Measurements from ENCODE around the gene MYZAP. TPM values are rescaled to one million over a fixed set of nuclear protein-coding genes. Genes with fewer than 3 reads are reported as not detected.

Gene MYZAP
- total and polyA plus RNA-seq, 2 of the 13 experiments (the other 11 are each of a cell fraction or from before 2014, with no cell fraction given): not detected

GRCh38 chr15:57549935-57550334 lies 41.8 kb upstream of the MYZAP start:
- no peak overlapping the region for H3K4me2 ChIP-seq (ENCODE audit: low read depth, low read length)
- in situ Hi-C loops (cut with HindIII; ENCODE audit: extremely low pct_ligation_motif_present, low pct_unique_long_range_greater_than_20kb): loop anchor here (25.0 kb wide), 3 partner anchors 388 to 1063 kb away; no protein-coding TSS in a partner anchor
- CTCF ChIA-PET (ENCODE audit: low intra/inter-chr PET ratio, low total read pairs): no interaction called here
- POLR2A ChIA-PET: no interaction called here
- H3K36me3 ChIP-seq (replicated peaks in 1 of 2; ENCODE audit: control insufficient read depth in 1 of 2, insufficient read depth in 2 of 2, low read length in 2 of 2): peaks cover 6 to 17% of the 10 kb centered on the region in 2 experiments; a peak in 4 of 5 replicates
- H3K79me2 ChIP-seq (ENCODE audit: insufficient read depth, low read length): no peaks in the 10 kb centered on the region
- peaks cover 23% of the 10 kb centered on the region for H3K4me1 ChIP-seq (ENCODE audit: insufficient read depth, low read length)
- intact Hi-C loops (cut with micrococcal nuclease; ENCODE audit: unreplicated experiment): no loop called here
- DNase-seq (ENCODE audit: low spot score) (no peak), FAIRE-seq (no peak), ATAC-seq (no peak)
- BruUV-seq (replicated peaks): no TSS peak
- H3K27me3 ChIP-seq (ENCODE audit: control insufficient read depth in 1 of 2, insufficient read depth in 2 of 2, low read length in 2 of 2): no peaks in the 10 kb centered on the region
- H3K9ac ChIP-seq (ENCODE audit: insufficient read depth, low read depth, low read length): no peak overlapping the region
- H3K4me3 ChIP-seq (replicated peaks in 1 of 3; ENCODE audit: insufficient read depth in 1 of 3, low read depth in 2 of 3, low read length in 3 of 3): no peak overlapping the region
- no peaks in the 10 kb centered on the region for H3K9me3 ChIP-seq (ENCODE audit: low read length)
- no peaks in the 10 kb centered on the region for H4K20me1 ChIP-seq (ENCODE audit: insufficient read depth, low read length)
- H3K27ac ChIP-seq (ENCODE audit: extremely low read length, insufficient read depth, low read length): no peak overlapping the region
- no peak overlapping the region for H2AFZ ChIP-seq (ENCODE audit: low read length)
- WGBS (ENCODE audit: low lambda C conversion rate): 83% methylated on average over 6 of the region's 6 CpGs
- TF ChIP-seq, protein P1, sequence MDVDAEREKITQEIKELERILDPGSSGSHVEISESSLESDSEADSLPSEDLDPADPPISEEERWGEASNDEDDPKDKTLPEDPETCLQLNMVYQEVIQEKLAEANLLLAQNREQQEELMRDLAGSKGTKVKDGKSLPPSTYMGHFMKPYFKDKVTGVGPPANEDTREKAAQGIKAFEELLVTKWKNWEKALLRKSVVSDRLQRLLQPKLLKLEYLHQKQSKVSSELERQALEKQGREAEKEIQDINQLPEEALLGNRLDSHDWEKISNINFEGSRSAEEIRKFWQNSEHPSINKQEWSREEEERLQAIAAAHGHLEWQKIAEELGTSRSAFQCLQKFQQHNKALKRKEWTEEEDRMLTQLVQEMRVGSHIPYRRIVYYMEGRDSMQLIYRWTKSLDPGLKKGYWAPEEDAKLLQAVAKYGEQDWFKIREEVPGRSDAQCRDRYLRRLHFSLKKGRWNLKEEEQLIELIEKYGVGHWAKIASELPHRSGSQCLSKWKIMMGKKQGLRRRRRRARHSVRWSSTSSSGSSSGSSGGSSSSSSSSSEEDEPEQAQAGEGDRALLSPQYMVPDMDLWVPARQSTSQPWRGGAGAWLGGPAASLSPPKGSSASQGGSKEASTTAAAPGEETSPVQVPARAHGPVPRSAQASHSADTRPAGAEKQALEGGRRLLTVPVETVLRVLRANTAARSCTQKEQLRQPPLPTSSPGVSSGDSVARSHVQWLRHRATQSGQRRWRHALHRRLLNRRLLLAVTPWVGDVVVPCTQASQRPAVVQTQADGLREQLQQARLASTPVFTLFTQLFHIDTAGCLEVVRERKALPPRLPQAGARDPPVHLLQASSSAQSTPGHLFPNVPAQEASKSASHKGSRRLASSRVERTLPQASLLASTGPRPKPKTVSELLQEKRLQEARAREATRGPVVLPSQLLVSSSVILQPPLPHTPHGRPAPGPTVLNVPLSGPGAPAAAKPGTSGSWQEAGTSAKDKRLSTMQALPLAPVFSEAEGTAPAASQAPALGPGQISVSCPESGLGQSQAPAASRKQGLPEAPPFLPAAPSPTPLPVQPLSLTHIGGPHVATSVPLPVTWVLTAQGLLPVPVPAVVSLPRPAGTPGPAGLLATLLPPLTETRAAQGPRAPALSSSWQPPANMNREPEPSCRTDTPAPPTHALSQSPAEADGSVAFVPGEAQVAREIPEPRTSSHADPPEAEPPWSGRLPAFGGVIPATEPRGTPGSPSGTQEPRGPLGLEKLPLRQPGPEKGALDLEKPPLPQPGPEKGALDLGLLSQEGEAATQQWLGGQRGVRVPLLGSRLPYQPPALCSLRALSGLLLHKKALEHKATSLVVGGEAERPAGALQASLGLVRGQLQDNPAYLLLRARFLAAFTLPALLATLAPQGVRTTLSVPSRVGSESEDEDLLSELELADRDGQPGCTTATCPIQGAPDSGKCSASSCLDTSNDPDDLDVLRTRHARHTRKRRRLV (CRISPR knock-in tag; IDR thresholded peaks at IDR 0.05): no peak
- TF ChIP-seq PHF21A (CRISPR knock-in tag; IDR thresholded peaks at IDR 0.05): no peak
- TF ChIP-seq SOX13 (IDR thresholded peaks at IDR 0.05): no peak
- no peak for TF ChIP-seq SOX13 (CRISPR knock-in tag; conservative IDR thresholded peaks at IDR 0.05 in 1 of 2, IDR thresholded peaks at IDR 0.05 in 1 of 2)
- no peak for TF ChIP-seq CAMTA2 (CRISPR knock-in tag; IDR thresholded peaks at IDR 0.05; ENCODE audit: borderline replicate concordance)
- no peak for TF ChIP-seq ATF5 (CRISPR knock-in tag; IDR thresholded peaks at IDR 0.05; ENCODE audit: low read depth)
- no peak for TF ChIP-seq ZNF335 (CRISPR knock-in tag; IDR thresholded peaks at IDR 0.05)
- TF ChIP-seq CTCF (CRISPR knock-in tag; IDR thresholded peaks at IDR 0.05): no peak
- TF ChIP-seq NCOA1 (CRISPR knock-in tag; IDR thresholded peaks at IDR 0.05): no peak
- no peak for TF ChIP-seq ATF7-NPFF (CRISPR knock-in tag; IDR thresholded peaks at IDR 0.05; ENCODE audit: low read depth)
- TF ChIP-seq ZNF333 (CRISPR knock-in tag; IDR thresholded peaks at IDR 0.05; ENCODE audit: borderline replicate concordance): no peak
- TF ChIP-seq, protein P2, sequence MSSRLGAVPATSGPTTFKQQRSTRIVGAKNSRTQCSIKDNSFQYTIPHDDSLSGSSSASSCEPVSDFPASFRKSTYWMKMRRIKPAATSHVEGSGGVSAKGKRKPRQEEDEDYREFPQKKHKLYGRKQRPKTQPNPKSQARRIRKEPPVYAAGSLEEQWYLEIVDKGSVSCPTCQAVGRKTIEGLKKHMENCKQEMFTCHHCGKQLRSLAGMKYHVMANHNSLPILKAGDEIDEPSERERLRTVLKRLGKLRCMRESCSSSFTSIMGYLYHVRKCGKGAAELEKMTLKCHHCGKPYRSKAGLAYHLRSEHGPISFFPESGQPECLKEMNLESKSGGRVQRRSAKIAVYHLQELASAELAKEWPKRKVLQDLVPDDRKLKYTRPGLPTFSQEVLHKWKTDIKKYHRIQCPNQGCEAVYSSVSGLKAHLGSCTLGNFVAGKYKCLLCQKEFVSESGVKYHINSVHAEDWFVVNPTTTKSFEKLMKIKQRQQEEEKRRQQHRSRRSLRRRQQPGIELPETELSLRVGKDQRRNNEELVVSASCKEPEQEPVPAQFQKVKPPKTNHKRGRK (CRISPR knock-in tag; IDR thresholded peaks at IDR 0.05): no peak
- TF ChIP-seq ZNF24 (IDR thresholded peaks at IDR 0.05): no peak
- no peak for TF ChIP-seq ZNF430 (CRISPR knock-in tag; IDR thresholded peaks at IDR 0.05)
- TF ChIP-seq ZSCAN31 (CRISPR knock-in tag; IDR thresholded peaks at IDR 0.05; ENCODE audit: low read depth): no peak
